ENCODE data around the gene OXCT2.
"Not testable (repeated sequence)": the region's sequence is repeated elsewhere in the genome, so short reads cannot be mapped to it uniquely, and the experiment has no call there.

DNA sequence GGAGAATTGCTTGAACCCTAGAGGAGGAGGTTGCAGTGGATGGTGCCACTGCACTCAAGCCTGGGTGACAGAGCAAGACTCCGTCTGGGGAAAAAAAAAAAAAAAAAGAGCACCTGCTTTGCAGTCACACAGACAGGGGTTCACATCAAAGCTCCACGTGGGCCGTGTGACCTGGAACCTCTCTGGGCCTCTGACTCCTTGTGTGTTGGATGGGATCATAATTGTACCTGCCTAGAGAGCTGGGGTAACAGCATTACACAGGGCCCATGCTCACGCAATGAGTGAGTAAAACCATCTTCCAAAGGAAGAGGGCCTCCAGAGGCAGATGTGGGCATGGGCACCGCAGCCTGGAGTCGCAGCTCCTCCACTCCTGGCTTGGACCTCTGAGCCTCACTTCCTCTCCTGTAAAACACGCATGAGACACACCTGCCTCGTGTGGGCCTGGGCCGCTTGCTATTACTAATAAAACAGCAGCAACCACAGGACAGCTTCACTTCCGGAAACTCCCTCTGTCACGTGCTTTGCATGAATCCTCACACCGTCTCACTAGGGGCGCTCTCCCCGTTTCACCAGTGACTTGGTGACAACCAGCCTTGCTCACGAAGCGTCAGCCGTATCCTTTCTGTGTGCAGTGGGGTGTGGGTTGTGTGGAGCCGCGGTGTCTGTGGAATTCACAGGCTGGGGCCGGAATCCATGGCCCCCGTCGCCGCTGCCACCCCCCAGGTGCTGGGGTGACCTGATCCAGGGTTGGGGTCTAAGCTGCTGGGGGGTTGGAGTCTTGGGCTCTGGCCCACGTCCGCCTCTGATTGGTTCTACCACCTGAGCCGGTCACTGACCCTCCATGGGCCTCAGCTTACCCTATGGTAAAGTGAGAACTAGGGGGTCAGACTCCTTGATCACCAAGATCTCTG lies 28.0 kb upstream of the OXCT2 start:
- TF ChIP-seq, protein P1, sequence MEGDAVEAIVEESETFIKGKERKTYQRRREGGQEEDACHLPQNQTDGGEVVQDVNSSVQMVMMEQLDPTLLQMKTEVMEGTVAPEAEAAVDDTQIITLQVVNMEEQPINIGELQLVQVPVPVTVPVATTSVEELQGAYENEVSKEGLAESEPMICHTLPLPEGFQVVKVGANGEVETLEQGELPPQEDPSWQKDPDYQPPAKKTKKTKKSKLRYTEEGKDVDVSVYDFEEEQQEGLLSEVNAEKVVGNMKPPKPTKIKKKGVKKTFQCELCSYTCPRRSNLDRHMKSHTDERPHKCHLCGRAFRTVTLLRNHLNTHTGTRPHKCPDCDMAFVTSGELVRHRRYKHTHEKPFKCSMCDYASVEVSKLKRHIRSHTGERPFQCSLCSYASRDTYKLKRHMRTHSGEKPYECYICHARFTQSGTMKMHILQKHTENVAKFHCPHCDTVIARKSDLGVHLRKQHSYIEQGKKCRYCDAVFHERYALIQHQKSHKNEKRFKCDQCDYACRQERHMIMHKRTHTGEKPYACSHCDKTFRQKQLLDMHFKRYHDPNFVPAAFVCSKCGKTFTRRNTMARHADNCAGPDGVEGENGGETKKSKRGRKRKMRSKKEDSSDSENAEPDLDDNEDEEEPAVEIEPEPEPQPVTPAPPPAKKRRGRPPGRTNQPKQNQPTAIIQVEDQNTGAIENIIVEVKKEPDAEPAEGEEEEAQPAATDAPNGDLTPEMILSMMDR (optimal IDR thresholded peaks at IDR 0.05 in 1 of 3, IDR thresholded peaks at IDR 0.05 in 1 of 3, conservative IDR thresholded peaks at IDR 0.05 in 1 of 3; ENCODE audit: extremely low read depth in 1 of 3, insufficient read depth in 2 of 3, low read length in 3 of 3): peak; percentile 34 to 59 (median 39)
- not testable (repeated sequence) for TF ChIP-seq EZH2 (IDR thresholded peaks at IDR 0.05; ENCODE audit: low read length)

Data from keratinocyte (primary cell).